Measurements from ENCODE around the gene CHRM4. TPM values are rescaled to one million over a fixed set of nuclear protein-coding genes. Genes with fewer than 3 reads are reported as not detected.

The CHRM4 gene
- total RNA-seq, 1 experiment from 2014 or later, result 0.31 TPM

GRCh38 chr11:46347637-46348311 is 43.8 kb downstream of the CHRM4 start:
- Histone ChIP-seq H3K27me3 (ENCODE audit: insufficient read depth, low read depth) (no peaks in the 10 kb centered on the region), H3F3A (ENCODE audit: insufficient read depth, low read depth) (no peaks in the 10 kb centered on the region; the same call in 1 of the 2 replicates), H3K36me3 (ENCODE audit: low read depth) (no peaks in the 10 kb centered on the region), H3K4me3 (peak overlapping the region; percentile 97), H2AFZ (peak overlapping the region; percentile 83), H3K9me3 (ENCODE audit: insufficient read depth, low read depth) (no peaks in the 10 kb centered on the region), H3K4me1 (replicated peaks; ENCODE audit: insufficient read depth) (peaks cover 36% of the 10 kb centered on the region), H3K27ac (no peak overlapping the region), H3K9me2 (ENCODE audit: insufficient read depth) (no peaks in the 10 kb centered on the region), H3K4me2 (peak overlapping the region; percentile 90), H4K20me1 (ENCODE audit: insufficient read depth) (peaks cover 13% of the 10 kb centered on the region), H3K79me2 (ENCODE audit: low read depth) (peaks cover 46% of the 10 kb centered on the region)
- no TSS peak for BruUV-seq (replicated peaks)
- ChIA-PET CTCF (interaction anchor here (0.7 to 1.3 kb wide), 4 partner anchors 8 to 214 kb away, joined by 3 to 6 read pairs (median 4); partner anchors contain the start of gene CHRM4), POLR2A (ENCODE audit: unreplicated experiment) (interaction anchor here (0.6 kb wide), 1 partner anchor 20 kb away, joined by 3 read pairs; no protein-coding TSS in a partner anchor)
- no peak for TF ChIP-seq EZH2 (IDR thresholded peaks at IDR 0.05; ENCODE audit: low read depth)
- no peak for TF ChIP-seq CTCF (conservative IDR thresholded peaks at IDR 0.05)
- intact Hi-C loops (cut with micrococcal nuclease; ENCODE audit: unreplicated experiment), result loop anchor here (10.0 kb wide), 1 partner anchor 223 kb away; the partner anchor contains the start of gene PHF21A
- no peak for DNase-seq

DNA sequence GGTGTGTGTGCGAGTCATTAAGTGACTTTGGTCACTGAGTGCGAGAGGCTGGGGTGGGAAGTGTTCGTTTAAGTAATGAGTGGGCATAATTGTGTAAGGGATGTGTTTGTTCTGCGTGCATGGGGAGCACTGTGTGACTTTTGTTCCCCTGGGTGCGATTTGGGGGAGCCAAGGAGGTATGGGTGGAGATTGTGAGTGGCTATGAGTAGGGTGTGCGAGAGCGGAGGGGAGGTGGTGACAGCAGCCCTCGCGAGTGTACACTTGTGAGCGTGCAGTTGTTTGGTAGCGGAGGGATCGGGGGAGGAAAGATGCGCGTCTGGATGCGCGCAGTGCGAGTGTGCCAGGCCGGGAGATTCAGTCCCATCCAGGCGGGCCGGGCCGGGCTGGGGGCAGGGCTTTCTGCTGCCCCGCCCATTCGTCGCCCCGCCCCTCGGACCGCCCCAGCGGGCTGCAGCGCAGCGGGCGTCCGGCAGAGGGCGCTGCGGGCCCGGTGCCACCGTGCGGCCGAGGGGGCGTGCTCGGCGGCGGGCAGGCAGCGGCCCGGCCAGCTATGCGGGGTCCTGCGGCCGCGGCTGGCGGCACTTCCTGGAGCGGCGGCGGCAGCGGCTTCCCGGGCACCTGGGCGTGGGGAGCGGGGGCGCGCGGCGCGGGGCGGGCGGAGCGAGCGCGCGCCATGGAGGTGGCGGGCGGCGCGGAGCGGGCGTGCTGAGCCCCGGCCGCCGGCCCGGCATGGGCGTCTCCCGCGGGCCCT is 44.5 kb downstream of the CHRM4 start, which contains the start of gene DGKZ:
DGKZ (plus strand) TSS at position 578 of the 751 bp plus-strand sequence. CDS start 197 bp downstream, outside the sequence.
- TF ChIP-seq CTCF (conservative IDR thresholded peaks at IDR 0.05) (peak; percentile 54), EZH2 (IDR thresholded peaks at IDR 0.05; ENCODE audit: low read depth) (no peak)
- no TSS peak for BruUV-seq (replicated peaks)
- peak within 1 kb of the TSS; percentile 90 for H3K4me2 ChIP-seq
- H4K20me1 ChIP-seq (ENCODE audit: insufficient read depth), result peaks cover 8% of the 10 kb centered on the region
- H3K36me3 ChIP-seq (ENCODE audit: low read depth), result no peaks in the 10 kb centered on the region
- H3K27ac ChIP-seq, result no peak within 1 kb of the TSS
- H3K4me3 ChIP-seq, result peak within 1 kb of the TSS; percentile 97
- no peaks in the 10 kb centered on the region for H3K9me3 ChIP-seq (ENCODE audit: insufficient read depth, low read depth)
- no peaks in the 10 kb centered on the region for H3K27me3 ChIP-seq (ENCODE audit: insufficient read depth, low read depth)
- H3K4me1 ChIP-seq (replicated peaks; ENCODE audit: insufficient read depth), result peaks cover 36% of the 10 kb centered on the region
- no peaks in the 10 kb centered on the region for H3K9me2 ChIP-seq (ENCODE audit: insufficient read depth)
- peak within 1 kb of the TSS; percentile 83 for H2AFZ ChIP-seq
- peak; percentile 46 to 97 for DNase-seq
- intact Hi-C loops (cut with micrococcal nuclease; ENCODE audit: unreplicated experiment), result loop anchor here (10.0 kb wide), 1 partner anchor 222 kb away; the partner anchor contains the start of gene PHF21A
- ChIA-PET POLR2A (ENCODE audit: unreplicated experiment) (interaction anchor here (0.6 kb wide), 1 partner anchor 19 kb away, joined by 3 read pairs; no protein-coding TSS in a partner anchor), CTCF (interaction anchor here (0.6 to 1.3 kb wide), 4 partner anchors 45 to 695 kb away, joined by 3 to 6 read pairs (median 4); partner anchors contain the start of gene CHRM4)
- H3F3A ChIP-seq (ENCODE audit: insufficient read depth, low read depth), result no peaks in the 10 kb centered on the region; the same call in 1 of the 2 replicates
- H3K79me2 ChIP-seq (ENCODE audit: low read depth), result peaks cover 41% of the 10 kb centered on the region

DNA sequence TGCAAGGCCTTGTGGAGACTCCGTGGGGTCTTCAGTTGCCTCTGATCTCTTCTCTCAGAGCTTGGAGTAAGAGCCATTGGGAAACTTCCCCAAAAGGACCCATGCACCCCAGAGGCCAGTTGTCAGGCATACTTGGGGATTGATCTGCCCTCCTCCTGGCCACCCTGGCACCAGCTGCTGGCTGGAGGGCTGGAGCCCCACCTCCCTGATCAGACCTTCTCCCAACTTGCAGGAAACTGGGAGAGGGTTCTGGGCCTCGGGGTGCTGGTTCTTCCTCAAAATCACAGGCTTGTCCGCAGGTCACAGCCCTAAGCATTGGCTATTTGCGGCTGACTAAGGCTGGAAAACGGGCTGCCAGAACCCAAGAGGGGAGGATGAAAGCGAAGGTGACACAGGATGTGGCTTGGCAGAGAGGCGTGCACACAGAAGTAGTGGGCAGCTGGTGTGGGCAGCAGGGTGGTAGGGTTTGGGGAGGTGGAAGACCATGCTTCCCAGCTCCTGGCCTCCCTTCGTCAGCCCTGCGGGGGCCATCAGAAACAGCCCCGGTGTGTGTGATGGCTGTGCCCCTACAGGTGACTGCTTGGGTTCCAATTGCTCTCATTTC is 45.6 kb downstream of the CHRM4 start:
- CTCF ChIA-PET, result interaction anchor here (0.6 to 0.8 kb wide), 3 partner anchors 8 to 68 kb away, joined by 3 to 6 read pairs (median 3); no protein-coding TSS in a partner anchor

More for the DNA sequence above, 45.6 kb downstream of the CHRM4 start:
- Histone ChIP-seq H3K4me3 (no peak overlapping the region), H3K9me2 (ENCODE audit: insufficient read depth) (no peaks in the 10 kb centered on the region), H3K27me3 (ENCODE audit: insufficient read depth, low read depth) (no peaks in the 10 kb centered on the region), H4K20me1 (ENCODE audit: insufficient read depth) (peaks cover 8% of the 10 kb centered on the region; the same call in 1 of the 2 replicates), H3K27ac (no peak overlapping the region), H3K79me2 (ENCODE audit: low read depth) (peaks cover 31% of the 10 kb centered on the region), H3K9me3 (ENCODE audit: insufficient read depth, low read depth) (no peaks in the 10 kb centered on the region), H3K4me2 (no peak overlapping the region), H3F3A (ENCODE audit: insufficient read depth, low read depth) (no peaks in the 10 kb centered on the region; the same call in 1 of the 2 replicates), H2AFZ (no peak overlapping the region), H3K36me3 (ENCODE audit: low read depth) (no peaks in the 10 kb centered on the region), H3K4me1 (replicated peaks; ENCODE audit: insufficient read depth) (peaks cover 36% of the 10 kb centered on the region)
- TF ChIP-seq CTCF (conservative IDR thresholded peaks at IDR 0.05), result no peak
- no peak for TF ChIP-seq EZH2 (IDR thresholded peaks at IDR 0.05; ENCODE audit: low read depth)
- intact Hi-C loops (cut with micrococcal nuclease; ENCODE audit: unreplicated experiment), result loop anchor here (10.0 kb wide), 1 partner anchor 221 kb away; the partner anchor contains the start of gene PHF21A
- BruUV-seq (replicated peaks), result no TSS peak
- POLR2A ChIA-PET (ENCODE audit: unreplicated experiment), result no interaction called here
- no peak for DNase-seq

Measured in PC-9 (cell line).